ENCODE results near the gene ARID4B.

The ARID4B gene

GRCh38 chr1:235292790-235293189, 35.2 kb downstream of the ARID4B start:
- TF ChIP-seq CTCF (IDR thresholded peaks at IDR 0.05; ENCODE audit: low read depth, low read length): no peak
- no peak overlapping the region for H3K4me3 ChIP-seq (ENCODE audit: low read depth, low read length)

- no peak overlapping the region for H3K4me3 ChIP-seq (ENCODE audit: low read depth, low read length)
- no peak for TF ChIP-seq CTCF (IDR thresholded peaks at IDR 0.05; ENCODE audit: low read depth, low read length)
Measured at GRCh38 chr1:235291599-235292091, 36.3 kb downstream of the ARID4B start.

DNA sequence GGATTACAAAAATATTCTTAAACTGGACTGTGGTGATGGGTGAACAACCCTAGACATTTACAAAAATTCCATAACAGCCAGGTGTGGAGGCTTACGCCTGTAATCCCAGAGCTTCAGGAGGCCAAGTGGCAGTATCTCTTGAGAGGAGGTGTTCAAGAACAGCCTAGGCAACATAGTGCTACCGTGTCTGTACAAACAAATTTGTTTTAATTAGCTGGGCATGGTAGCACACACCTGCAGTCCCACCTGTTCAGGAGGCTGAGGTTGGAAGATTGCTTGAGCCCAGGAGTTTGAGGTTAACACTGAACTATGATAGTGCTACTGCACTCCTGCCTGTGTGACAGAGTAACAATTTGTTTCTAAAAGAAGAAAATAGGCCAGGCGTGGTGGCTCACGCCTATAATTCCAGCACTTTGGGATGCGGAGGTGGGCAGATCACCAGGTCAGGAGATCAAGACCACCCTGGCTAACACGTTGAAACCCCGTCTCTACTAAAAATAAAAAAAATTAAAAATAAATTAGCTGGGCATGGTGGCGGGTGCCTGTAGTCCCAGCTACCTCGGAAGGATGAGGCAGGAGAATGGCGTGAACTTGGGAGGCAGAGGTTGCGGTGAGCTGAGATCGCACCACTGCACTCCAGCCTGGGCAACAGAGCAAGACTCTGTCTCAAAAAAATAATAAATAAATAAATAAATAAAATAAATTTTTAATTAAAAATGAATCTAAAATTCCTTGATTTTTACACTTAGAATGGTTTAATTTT, 37.1 kb downstream of the ARID4B start:
- H3K4me3 ChIP-seq (ENCODE audit: low read depth, low read length): no peak overlapping the region
- no peak for TF ChIP-seq CTCF (IDR thresholded peaks at IDR 0.05; ENCODE audit: low read depth, low read length)

GRCh38 chr1:235289859-235290739, 37.9 kb downstream of the ARID4B start:
- no peak for TF ChIP-seq CTCF (IDR thresholded peaks at IDR 0.05; ENCODE audit: low read depth, low read length)

GRCh38 chr1:235287208-235287882, 40.6 kb downstream of the ARID4B start:
- no peak for TF ChIP-seq CTCF (IDR thresholded peaks at IDR 0.05; ENCODE audit: low read depth, low read length)
- H3K4me3 ChIP-seq (ENCODE audit: low read depth, low read length): no peak overlapping the region

More at GRCh38 chr1:235289859-235290739, 37.9 kb downstream of the ARID4B start:
- H3K4me3 ChIP-seq (ENCODE audit: low read depth, low read length): no peak overlapping the region

- TF ChIP-seq CTCF (IDR thresholded peaks at IDR 0.05; ENCODE audit: low read depth, low read length): no peak
- no peak overlapping the region for H3K4me3 ChIP-seq (ENCODE audit: low read depth, low read length)
Measured at GRCh38 chr1:235286667-235287066, 41.3 kb downstream of the ARID4B start.

All from WI38 (cell line).